HUES48 (cell line): ENCODE measurements around the gene FBXL17.

ENCODE experiments used
- H3K27ac ChIP-seq: one replicate; pipeline ENCODE4 v1.7.0; 2013; ENCODE audit warnings: low read depth, low read length, inconsistent platforms
- H3K27me3 ChIP-seq: 2 replicates; pipeline ENCODE4 v1.6.1; 2013; ENCODE audit warnings: mild to moderate bottlenecking, low read length; ENCODE audit not compliant: control insufficient read depth, insufficient read depth
- H3K36me3 ChIP-seq: 2 replicates; pipeline ENCODE4 v1.6.1; 2013; ENCODE audit warnings: low read length; ENCODE audit not compliant: control insufficient read depth, insufficient read depth
- H3K4me1 ChIP-seq: 2 replicates; pipeline ENCODE4 v1.6.1; 2013; ENCODE audit warnings: mild to moderate bottlenecking, low read length; ENCODE audit not compliant: control insufficient read depth, insufficient read depth
- H3K4me3 ChIP-seq: 2 replicates; pipeline ENCODE4 v1.5.1; 2013; ENCODE audit warnings: mild to moderate bottlenecking, low read depth, low read length
- H3K9ac ChIP-seq: 2 replicates; pipeline ENCODE4 v1.6.1; 2013; ENCODE audit warnings: mild to moderate bottlenecking, low read depth, low read length, moderate library complexity
- H3K9me3 ChIP-seq: 2 replicates; pipeline ENCODE4 v1.6.1; 2013; ENCODE audit warnings: low read length; ENCODE audit not compliant: control insufficient read depth, insufficient read depth

Gene FBXL17

GRCh38 chr5:107977550-107978071 is 404.3 kb downstream of the FBXL17 start:
- Histone ChIP-seq H3K9me3 (no peaks in the 10 kb centered on the region), H3K27ac (no peak overlapping the region), H3K9ac (no peak overlapping the region), H3K4me3 (no peak overlapping the region), H3K27me3 (no peaks in the 10 kb centered on the region), H3K4me1 (peaks cover 55% of the 10 kb centered on the region), H3K36me3 (no peaks in the 10 kb centered on the region)

DNA sequence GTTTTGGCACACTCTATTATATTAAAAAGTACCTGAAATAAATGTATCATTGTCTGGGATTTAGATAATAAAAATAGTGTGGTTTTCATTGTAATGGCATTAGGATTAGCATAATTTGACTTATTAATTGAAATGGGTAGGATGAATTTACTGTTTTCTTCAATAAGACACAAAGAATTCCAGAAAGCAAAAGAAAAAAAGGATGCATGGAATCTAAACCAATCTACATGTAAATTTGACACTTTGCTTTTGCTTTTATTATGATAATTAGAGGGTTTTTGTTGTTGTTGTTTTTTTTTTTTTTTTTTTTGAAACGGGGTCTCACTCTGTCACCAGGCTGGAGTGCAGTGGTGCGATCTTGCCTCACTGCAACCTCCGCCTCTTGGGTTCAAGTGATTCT is 406.3 kb downstream of the FBXL17 start:
- H3K9ac ChIP-seq = no peak overlapping the region
- H3K36me3 ChIP-seq = no peaks in the 10 kb centered on the region
- H3K27ac ChIP-seq = no peak overlapping the region
- no peaks in the 10 kb centered on the region for H3K9me3 ChIP-seq
- no peak overlapping the region for H3K4me3 ChIP-seq
- H3K4me1 ChIP-seq = peaks cover 52% of the 10 kb centered on the region
- no peaks in the 10 kb centered on the region for H3K27me3 ChIP-seq

DNA sequence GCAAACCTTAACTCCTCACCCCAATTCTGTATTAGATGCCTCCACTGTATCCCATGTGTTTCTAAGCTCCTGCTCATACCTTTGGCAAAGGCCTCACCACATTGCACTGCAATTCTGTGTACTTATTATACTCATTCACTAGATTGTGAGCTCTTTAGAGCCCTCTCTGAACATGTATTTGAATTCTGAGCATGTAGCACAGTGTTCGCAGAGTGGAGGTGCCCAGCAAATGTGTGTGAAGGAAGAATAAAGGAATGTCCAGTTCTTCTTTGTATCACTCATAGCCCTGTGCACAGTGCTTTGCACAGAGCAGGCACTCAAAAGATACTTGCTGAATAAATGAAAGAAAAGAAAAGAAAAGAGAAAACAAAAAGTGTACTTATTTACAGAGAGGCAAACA is 410.1 kb downstream of the FBXL17 start:
- Histone ChIP-seq H3K27ac (no peak overlapping the region), H3K4me1 (peaks cover 36% of the 10 kb centered on the region), H3K36me3 (no peaks in the 10 kb centered on the region), H3K9me3 (no peaks in the 10 kb centered on the region), H3K27me3 (no peaks in the 10 kb centered on the region), H3K4me3 (no peak overlapping the region), H3K9ac (no peak overlapping the region)

GRCh38 chr5:107969847-107970246 is 412.1 kb downstream of the FBXL17 start:
- Histone ChIP-seq H3K27me3 (no peaks in the 10 kb centered on the region), H3K9ac (no peak overlapping the region), H3K4me1 (peaks cover 36% of the 10 kb centered on the region), H3K4me3 (no peak overlapping the region), H3K27ac (no peak overlapping the region), H3K9me3 (no peaks in the 10 kb centered on the region), H3K36me3 (no peaks in the 10 kb centered on the region)

- no peak overlapping the region for H3K27ac ChIP-seq
- no peak overlapping the region for H3K4me3 ChIP-seq
- no peak overlapping the region for H3K9ac ChIP-seq
- no peaks in the 10 kb centered on the region for H3K27me3 ChIP-seq
- no peaks in the 10 kb centered on the region for H3K36me3 ChIP-seq
- H3K4me1 ChIP-seq = peaks cover 32% of the 10 kb centered on the region
- H3K9me3 ChIP-seq = no peaks in the 10 kb centered on the region
Measured at GRCh38 chr5:107968998-107969397, 412.9 kb downstream of the FBXL17 start.

GRCh38 chr5:107968406-107968843 is 413.5 kb downstream of the FBXL17 start:
- peaks cover 26% of the 10 kb centered on the region for H3K4me1 ChIP-seq
- H3K36me3 ChIP-seq = no peaks in the 10 kb centered on the region
- H3K9ac ChIP-seq = no peak overlapping the region
- H3K4me3 ChIP-seq = no peak overlapping the region
- no peak overlapping the region for H3K27ac ChIP-seq
- no peaks in the 10 kb centered on the region for H3K9me3 ChIP-seq
- no peaks in the 10 kb centered on the region for H3K27me3 ChIP-seq

DNA sequence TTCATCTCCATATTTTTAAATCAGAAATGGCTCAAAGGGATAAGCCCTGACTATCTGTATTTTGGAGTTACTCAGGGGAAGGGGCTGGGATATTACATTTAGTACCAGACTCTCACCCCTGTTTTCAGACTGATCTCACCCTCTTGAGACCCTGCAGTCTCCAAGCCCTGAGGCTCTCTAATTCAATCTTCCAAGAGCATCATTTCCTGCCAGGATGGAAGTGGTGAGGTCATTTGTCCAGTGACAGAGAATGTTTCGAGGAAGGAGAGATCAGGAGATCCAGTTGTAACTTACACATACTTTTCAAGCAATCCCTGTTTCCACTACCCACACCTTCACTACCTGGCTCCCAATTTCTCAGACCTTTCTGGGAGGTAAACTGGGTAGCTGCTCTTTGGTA is 415.7 kb downstream of the FBXL17 start:
- Histone ChIP-seq H3K9ac (no peak overlapping the region), H3K27ac (no peak overlapping the region), H3K9me3 (no peaks in the 10 kb centered on the region)

DNA sequence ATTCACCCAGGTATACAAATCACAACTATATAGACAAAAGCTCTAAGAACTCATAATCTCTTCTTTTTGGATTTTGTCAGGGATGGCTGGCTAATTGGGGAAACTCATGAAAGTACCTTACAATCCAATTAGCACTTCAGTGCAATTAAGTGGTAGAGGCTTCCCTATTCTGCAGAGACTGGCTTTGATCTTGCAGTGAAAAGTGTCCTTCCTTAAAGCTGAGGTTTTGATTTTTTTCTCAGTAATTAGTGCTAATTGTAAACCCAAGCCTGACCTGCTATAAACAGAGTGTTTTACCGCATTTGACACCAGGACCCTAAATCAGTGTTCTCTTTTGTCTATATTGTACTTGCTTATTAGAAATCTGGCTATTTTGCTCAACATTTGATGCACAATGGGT is 417.2 kb downstream of the FBXL17 start:
- H3K36me3 ChIP-seq = no peaks in the 10 kb centered on the region
- peaks cover 24% of the 10 kb centered on the region for H3K4me1 ChIP-seq
- no peak overlapping the region for H3K9ac ChIP-seq
- H3K9me3 ChIP-seq = no peaks in the 10 kb centered on the region
- H3K27me3 ChIP-seq = no peaks in the 10 kb centered on the region
- no peak overlapping the region for H3K27ac ChIP-seq
- H3K4me3 ChIP-seq = no peak overlapping the region

More for the DNA sequence above, 415.7 kb downstream of the FBXL17 start:
- Histone ChIP-seq H3K27me3 (no peaks in the 10 kb centered on the region), H3K36me3 (no peaks in the 10 kb centered on the region), H3K4me1 (peaks cover 24% of the 10 kb centered on the region), H3K4me3 (no peak overlapping the region)

DNA sequence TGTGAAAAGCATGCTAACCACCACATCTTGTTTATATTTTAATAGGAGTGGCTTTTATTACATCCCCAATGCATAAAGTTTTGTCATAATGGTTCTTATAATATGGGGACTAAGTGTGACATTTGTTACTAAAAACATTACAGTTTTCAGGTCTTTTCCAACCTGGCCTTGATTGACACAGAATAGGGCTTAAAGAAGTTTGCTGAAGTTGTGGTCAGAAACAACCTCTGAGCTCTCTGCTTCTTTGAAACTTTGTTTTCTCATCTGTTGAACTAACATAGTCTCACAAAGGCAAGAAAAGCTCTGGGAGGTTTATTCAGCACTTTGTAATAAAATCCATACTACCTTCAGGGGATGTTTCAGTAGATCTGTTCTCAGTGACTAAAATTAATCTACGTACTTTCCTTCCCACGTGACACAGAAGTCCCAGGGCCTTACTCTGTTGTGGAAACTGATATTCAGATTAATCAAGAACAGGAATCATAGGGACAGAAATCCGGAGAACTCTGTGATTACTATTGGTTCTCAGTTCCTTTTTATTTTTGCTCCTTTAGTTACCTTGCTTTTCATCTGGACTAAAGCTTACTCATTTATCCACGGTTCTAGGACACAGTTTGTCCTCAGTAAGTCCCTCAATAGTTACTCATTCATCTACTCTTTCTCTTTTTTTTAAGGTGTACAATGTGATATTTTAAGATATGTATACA is 422.2 kb downstream of the FBXL17 start:
- H3K4me1 ChIP-seq = 0 out of 2 replicates have a peak, but pooled peaks cover 4% of the 10 kb centered on the region

DNA sequence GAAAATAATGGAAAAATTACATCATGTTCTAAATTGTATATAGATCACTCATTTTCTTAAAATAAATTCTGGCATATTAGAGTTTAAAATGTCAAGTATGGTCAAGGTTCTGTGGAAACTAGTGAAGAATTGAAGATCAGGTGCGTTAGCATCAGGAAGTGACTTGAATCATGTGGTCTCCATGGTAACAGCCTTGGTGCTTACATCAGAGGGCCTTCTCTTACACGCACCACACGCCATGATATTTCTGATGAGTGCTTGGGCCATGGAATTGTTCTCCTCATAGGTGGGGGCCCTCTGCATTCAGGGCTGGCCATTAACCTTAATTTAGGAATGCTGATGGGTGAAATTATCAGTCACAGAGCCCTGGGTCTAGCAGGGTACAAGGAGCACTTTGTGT is 423.0 kb downstream of the FBXL17 start:
- H3K27ac ChIP-seq = no peak overlapping the region
- no peak overlapping the region for H3K9ac ChIP-seq
- H3K4me1 ChIP-seq = no peaks in the 10 kb centered on the region
- H3K27me3 ChIP-seq = no peaks in the 10 kb centered on the region
- no peak overlapping the region for H3K4me3 ChIP-seq
- H3K9me3 ChIP-seq = no peaks in the 10 kb centered on the region
- no peaks in the 10 kb centered on the region for H3K36me3 ChIP-seq

More for the DNA sequence above, 422.2 kb downstream of the FBXL17 start:
- Histone ChIP-seq H3K27ac (no peak overlapping the region), H3K36me3 (no peaks in the 10 kb centered on the region), H3K27me3 (no peaks in the 10 kb centered on the region), H3K9ac (no peak overlapping the region), H3K9me3 (no peaks in the 10 kb centered on the region), H3K4me3 (no peak overlapping the region)

GRCh38 chr5:107958432-107958831 is 423.5 kb downstream of the FBXL17 start:
- H3K4me3 ChIP-seq = no peak overlapping the region
- H3K27me3 ChIP-seq = no peaks in the 10 kb centered on the region
- no peak overlapping the region for H3K9ac ChIP-seq
- H3K4me1 ChIP-seq = no peaks in the 10 kb centered on the region
- H3K36me3 ChIP-seq = no peaks in the 10 kb centered on the region
- H3K27ac ChIP-seq = no peak overlapping the region
- no peaks in the 10 kb centered on the region for H3K9me3 ChIP-seq
